ENCODE data around the gene CHST13. TPM values are rescaled to one million over a fixed set of nuclear protein-coding genes. Genes with fewer than 3 reads are reported as not detected.

Gene CHST13
- total RNA-seq, 1 experiment from 2014 or later, result 0.91 TPM

DNA sequence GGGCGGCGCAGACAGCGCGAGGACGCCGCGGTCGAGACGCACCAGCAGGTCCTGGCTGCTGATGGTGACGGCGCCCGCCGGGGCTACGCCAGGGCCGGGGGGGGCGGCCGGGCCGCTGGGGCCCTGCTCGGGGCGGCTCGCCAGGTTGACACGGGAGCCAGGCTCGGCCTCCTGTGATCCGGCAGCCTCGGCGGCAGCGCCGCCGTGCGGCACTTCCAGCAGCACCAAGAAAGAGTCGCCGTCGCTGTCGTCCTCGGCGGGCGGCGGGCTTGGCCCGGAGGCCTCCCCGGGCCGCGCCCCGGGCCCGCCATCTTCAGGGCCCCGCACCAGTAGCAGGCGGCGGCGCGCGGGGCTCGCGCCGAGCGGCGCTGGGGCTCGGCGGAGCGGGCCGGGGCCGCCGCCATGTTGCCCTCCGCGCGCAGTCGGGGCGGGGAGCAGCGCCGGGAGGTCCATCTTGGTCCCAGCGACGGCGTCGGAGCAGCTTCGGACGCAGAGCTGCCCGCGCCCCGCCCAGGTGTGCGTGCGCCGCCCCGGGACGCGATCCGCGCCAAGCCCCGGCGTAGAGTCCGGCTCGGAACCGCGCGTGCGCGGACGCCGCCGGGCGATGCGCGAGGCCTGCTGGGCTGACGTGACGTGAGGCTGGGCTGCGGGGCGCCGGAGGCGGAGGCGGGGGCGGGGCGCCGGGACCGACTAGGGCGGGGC, 48.4 kb upstream of the CHST13 start, which contains the start of gene ZXDC:
TSS of gene ZXDC (minus strand) at position 479 of the 702 bp plus-strand sequence. CDS start at position 453, 26 bp downstream.
- intact Hi-C loops (cut with micrococcal nuclease), result loop anchor here (10.0 kb wide), 1 partner anchor 221 kb away; no protein-coding TSS in a partner anchor
- H3K27ac ChIP-seq (ENCODE audit: low read depth, low read length), result peak within 1 kb of the TSS; percentile 92
- POLR2A ChIA-PET, result interaction anchor here (0.8 kb wide), 1 partner anchor 209 kb away, joined by 3 read pairs; no protein-coding TSS in a partner anchor
- peak within 1 kb of the TSS; percentile 88 for H3K9ac ChIP-seq (ENCODE audit: low read length)
- H3K9me3 ChIP-seq (ENCODE audit: control insufficient read depth in 1 of 2, insufficient read depth in 1 of 2, low read depth in 1 of 2, low read length in 2 of 2), result no peaks in the 10 kb centered on the region
- H3K79me2 ChIP-seq (ENCODE audit: insufficient read depth, low read length), result peaks cover 44% of the 10 kb centered on the region
- TF ChIP-seq ZFX (IDR thresholded peaks at IDR 0.05) (peak; percentile 95), CBX3 (IDR thresholded peaks at IDR 0.05; ENCODE audit: low read depth) (no peak), SP1 (IDR thresholded peaks at IDR 0.05; ENCODE audit: low read depth) (no peak), YY1 (IDR thresholded peaks at IDR 0.05; ENCODE audit: extremely low read depth, insufficient replicate concordance, low read depth, low read length) (peak; percentile 85), JUND (IDR thresholded peaks at IDR 0.05) (no peak), POLR2A (IDR thresholded peaks at IDR 0.05; ENCODE audit: borderline replicate concordance, extremely low read depth, insufficient read depth, insufficient read length) (peak; percentile 63), MAX (IDR thresholded peaks at IDR 0.05) (no peak; the same call in 1 of the 2 replicates), POLR2AphosphoS5 (IDR thresholded peaks at IDR 0.05; ENCODE audit: low read depth, low read length) (peak; percentile 71; the same call in 1 of the 2 replicates), TCF7L2 (IDR thresholded peaks at IDR 0.05; ENCODE audit: borderline replicate concordance, extremely low read depth, insufficient read depth, insufficient read length) (peak; percentile 48), SIN3A (IDR thresholded peaks at IDR 0.05; ENCODE audit: low read depth) (peak; percentile 51; the same call in 1 of the 2 replicates), ZBTB33 (IDR thresholded peaks at IDR 0.05; ENCODE audit: extremely low read depth, insufficient replicate concordance, low read length) (no peak), ZNF274 (IDR thresholded peaks at IDR 0.05; ENCODE audit: low read depth, low read length) (no peak), EGR1 (IDR thresholded peaks at IDR 0.05; ENCODE audit: low read depth) (no peak), RAD21 (IDR thresholded peaks at IDR 0.05; ENCODE audit: low read depth) (peak; percentile 46), FOSL1 (IDR thresholded peaks at IDR 0.05; ENCODE audit: low read depth) (no peak)
- TF ChIP-seq, protein P1, sequence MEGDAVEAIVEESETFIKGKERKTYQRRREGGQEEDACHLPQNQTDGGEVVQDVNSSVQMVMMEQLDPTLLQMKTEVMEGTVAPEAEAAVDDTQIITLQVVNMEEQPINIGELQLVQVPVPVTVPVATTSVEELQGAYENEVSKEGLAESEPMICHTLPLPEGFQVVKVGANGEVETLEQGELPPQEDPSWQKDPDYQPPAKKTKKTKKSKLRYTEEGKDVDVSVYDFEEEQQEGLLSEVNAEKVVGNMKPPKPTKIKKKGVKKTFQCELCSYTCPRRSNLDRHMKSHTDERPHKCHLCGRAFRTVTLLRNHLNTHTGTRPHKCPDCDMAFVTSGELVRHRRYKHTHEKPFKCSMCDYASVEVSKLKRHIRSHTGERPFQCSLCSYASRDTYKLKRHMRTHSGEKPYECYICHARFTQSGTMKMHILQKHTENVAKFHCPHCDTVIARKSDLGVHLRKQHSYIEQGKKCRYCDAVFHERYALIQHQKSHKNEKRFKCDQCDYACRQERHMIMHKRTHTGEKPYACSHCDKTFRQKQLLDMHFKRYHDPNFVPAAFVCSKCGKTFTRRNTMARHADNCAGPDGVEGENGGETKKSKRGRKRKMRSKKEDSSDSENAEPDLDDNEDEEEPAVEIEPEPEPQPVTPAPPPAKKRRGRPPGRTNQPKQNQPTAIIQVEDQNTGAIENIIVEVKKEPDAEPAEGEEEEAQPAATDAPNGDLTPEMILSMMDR (IDR thresholded peaks at IDR 0.05 in 2 of 3, conservative IDR thresholded peaks at IDR 0.05 in 1 of 3; ENCODE audit: borderline replicate concordance in 1 of 3, insufficient read depth in 1 of 3, low read depth in 2 of 3, low read length in 2 of 3), result peak in 1 of 3 experiments; percentile 47; a peak in 2 of 6 replicates
- TF ChIP-seq, protein P2, sequence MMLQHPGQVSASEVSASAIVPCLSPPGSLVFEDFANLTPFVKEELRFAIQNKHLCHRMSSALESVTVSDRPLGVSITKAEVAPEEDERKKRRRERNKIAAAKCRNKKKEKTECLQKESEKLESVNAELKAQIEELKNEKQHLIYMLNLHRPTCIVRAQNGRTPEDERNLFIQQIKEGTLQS (IDR thresholded peaks at IDR 0.05), result no peak
- RAD21 ChIA-PET (ENCODE audit: low non-redundant PET in 1 of 2, low total read pairs in 2 of 2, uncharacterized antibody in 2 of 2, unreplicated experiment in 2 of 2), result interaction anchor here in 1 of 2 experiments (1.5 kb wide), 1 partner anchor 341 kb away, joined by 3 read pairs; no protein-coding TSS in a partner anchor
- H3K9me2 ChIP-seq (ENCODE audit: insufficient read depth), result no peaks in the 10 kb centered on the region
- H4K20me1 ChIP-seq (ENCODE audit: insufficient read depth), result 0 out of 2 replicates have a peak, but pooled peaks cover 6% of the 10 kb centered on the region
- peak within 1 kb of the TSS; percentile 95 for H3K4me2 ChIP-seq (ENCODE audit: low read length)
- no TSS peak for BruUV-seq (replicated peaks)
- peaks cover 10 to 15% of the 10 kb centered on the region in 2 experiments for H3K36me3 ChIP-seq (ENCODE audit: control insufficient read depth in 1 of 2, insufficient read depth in 2 of 2, low read length in 2 of 2)
- peak within 1 kb of the TSS; percentile 68 for H2AFZ ChIP-seq (ENCODE audit: low read depth, low read length, poor library complexity, severe bottlenecking)
- CTCF ChIA-PET, result interaction anchor here (0.6 to 1.4 kb wide), 3 partner anchors 17 to 341 kb away, joined by 3 to 5 read pairs (median 3); no protein-coding TSS in a partner anchor
- H3K4me3 ChIP-seq (replicated peaks in 1 of 2; ENCODE audit: low read depth in 1 of 2, low read length in 2 of 2), result peak within 1 kb of the TSS; percentile 69 to 80
- DNase-seq (ENCODE audit: low read depth, low spot score) (peak; percentile 85), ATAC-seq (peak; percentile 86)
- no peaks in the 10 kb centered on the region for H3K27me3 ChIP-seq (ENCODE audit: insufficient read depth, low read length)
- peaks cover 12 to 35% of the 10 kb centered on the region in 2 experiments for H3K4me1 ChIP-seq (ENCODE audit: control insufficient read depth in 1 of 2, insufficient read depth in 2 of 2, low read length in 2 of 2)

Measured in HCT116 (cell line).